GM10248 (cell line): Measurements from ENCODE around the gene ARMH3.
A peak's percentile ranks its signal among the peaks of the same experiment; 100 is the strongest.

Experiments used
- CTCF ChIA-PET: fragments of 300-600 bp; sonication (Branson Sonifier 250); formaldehyde crosslinking; extraction: SDS; loops from one replicate; lab custom pipeline; 2021; ENCODE audit warnings: antibody characterized with exemption; lab: Yijun Ruan, JAX
- POLR2A ChIA-PET: fragments of 350-650 bp; sonication (Branson Sonifier 250); formaldehyde crosslinking; extraction: SDS; loops from one replicate; lab custom pipeline; 2020; ENCODE audit warnings: antibody characterized with exemption; lab: Yijun Ruan, JAX
- DNase-seq: peaks from one replicate; pipeline ENCODE4 v3.0.0; 2012; ENCODE audit errors: extremely low spot score
- CTCF ChIP-seq: IDR thresholded peaks from 2 replicates; pipeline ENCODE4 v1.5.1; 2012; ENCODE audit warnings: mild to moderate bottlenecking, low read depth; ENCODE audit errors: extremely low read depth, missing control alignments, control extremely low read depth

The ARMH3 gene

GRCh38 chr10:101902820-101903145 lies 153.2 kb downstream of the ARMH3 start:
- POLR2A ChIA-PET, result interaction anchor here (1.7 kb wide), 1 partner anchor 69 kb away, joined by 3 read pairs; no protein-coding TSS in a partner anchor
- DNase-seq, result no peak
- TF ChIP-seq CTCF, result no peak
- CTCF ChIA-PET, result interaction anchor here (0.6 to 5.0 kb wide), 15 partner anchors 9 to 170 kb away, joined by 3 to 84 read pairs (median 4); partner anchors contain the start of gene KCNIP2

GRCh38 chr10:101902032-101902819 lies 153.7 kb downstream of the ARMH3 start:
- CTCF ChIA-PET, result interaction anchor here (0.6 to 5.0 kb wide), 24 partner anchors 10 to 170 kb away, joined by 3 to 84 read pairs (median 4); partner anchors contain the start of gene KCNIP2
- TF ChIP-seq CTCF, result no peak
- DNase-seq, result no peak
- POLR2A ChIA-PET, result interaction anchor here (1.7 kb wide), 1 partner anchor 70 kb away, joined by 3 read pairs; no protein-coding TSS in a partner anchor

- peak; percentile 12 for TF ChIP-seq CTCF
- peak; percentile 68 for DNase-seq
- CTCF ChIA-PET, result interaction anchor here (0.8 to 5.0 kb wide), 22 partner anchors 8 to 109 kb away, joined by 3 to 84 read pairs (median 4); partner anchors contain the start of gene KCNIP2
- POLR2A ChIA-PET, result interaction anchor here (0.6 kb wide), 1 partner anchor 62 kb away, joined by 3 read pairs; no protein-coding TSS in a partner anchor
Measured at GRCh38 chr10:101901340-101901739, 154.6 kb downstream of the ARMH3 start.

- TF ChIP-seq CTCF, result no peak
- CTCF ChIA-PET, result interaction anchor here (0.9 to 13.2 kb wide), 21 partner anchors 8 to 175 kb away, joined by 3 to 249 read pairs (median 5); no protein-coding TSS in a partner anchor
- POLR2A ChIA-PET, result no interaction called here
- no peak for DNase-seq
Measured at GRCh38 chr10:101897633-101898032, 158.3 kb downstream of the ARMH3 start.

GRCh38 chr10:101896225-101896877 lies 159.6 kb downstream of the ARMH3 start:
- ChIA-PET POLR2A (no interaction called here), CTCF (interaction anchor here (1.0 to 13.2 kb wide), 14 partner anchors 7 to 113 kb away, joined by 3 to 249 read pairs (median 5); partner anchors contain the start of gene KCNIP2)

More at GRCh38 chr10:101896225-101896877, 159.6 kb downstream of the ARMH3 start:
- TF ChIP-seq CTCF, result no peak
- no peak for DNase-seq
